Measurements from ENCODE around the gene PMAIP1.

DNA sequence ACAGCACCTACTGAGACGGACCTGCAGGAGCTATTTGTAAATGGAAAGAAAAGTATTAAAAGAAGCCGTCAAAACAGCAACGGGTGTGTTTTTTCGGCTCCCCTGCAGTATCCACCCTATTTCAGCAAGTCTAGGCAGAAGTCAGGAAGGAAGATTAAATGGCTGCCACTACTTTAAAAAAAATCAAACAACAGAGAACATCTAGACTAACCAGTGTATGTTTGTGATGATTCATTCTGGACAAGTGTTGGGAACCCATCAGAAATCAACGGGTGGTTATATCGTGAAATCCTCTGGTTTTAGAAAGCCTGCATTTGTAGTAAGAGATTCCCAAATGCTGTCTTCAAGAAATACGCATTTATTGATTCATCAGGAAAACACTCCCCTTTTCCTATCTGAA, 9.0 kb downstream of the PMAIP1 start:
- no peak for TF ChIP-seq POLR2A (IDR thresholded peaks at IDR 0.05)
- TF ChIP-seq, protein P1, sequence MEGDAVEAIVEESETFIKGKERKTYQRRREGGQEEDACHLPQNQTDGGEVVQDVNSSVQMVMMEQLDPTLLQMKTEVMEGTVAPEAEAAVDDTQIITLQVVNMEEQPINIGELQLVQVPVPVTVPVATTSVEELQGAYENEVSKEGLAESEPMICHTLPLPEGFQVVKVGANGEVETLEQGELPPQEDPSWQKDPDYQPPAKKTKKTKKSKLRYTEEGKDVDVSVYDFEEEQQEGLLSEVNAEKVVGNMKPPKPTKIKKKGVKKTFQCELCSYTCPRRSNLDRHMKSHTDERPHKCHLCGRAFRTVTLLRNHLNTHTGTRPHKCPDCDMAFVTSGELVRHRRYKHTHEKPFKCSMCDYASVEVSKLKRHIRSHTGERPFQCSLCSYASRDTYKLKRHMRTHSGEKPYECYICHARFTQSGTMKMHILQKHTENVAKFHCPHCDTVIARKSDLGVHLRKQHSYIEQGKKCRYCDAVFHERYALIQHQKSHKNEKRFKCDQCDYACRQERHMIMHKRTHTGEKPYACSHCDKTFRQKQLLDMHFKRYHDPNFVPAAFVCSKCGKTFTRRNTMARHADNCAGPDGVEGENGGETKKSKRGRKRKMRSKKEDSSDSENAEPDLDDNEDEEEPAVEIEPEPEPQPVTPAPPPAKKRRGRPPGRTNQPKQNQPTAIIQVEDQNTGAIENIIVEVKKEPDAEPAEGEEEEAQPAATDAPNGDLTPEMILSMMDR (IDR thresholded peaks at IDR 0.05) = no peak
